ENCODE measurements around the gene MTRF1. TPM values are rescaled to one million over a fixed set of nuclear protein-coding genes. Genes with fewer than 3 reads are reported as not detected.

MTRF1 gene
- total and polyA plus RNA-seq, 9 of the 15 experiments (the other 6 are each of a cell fraction or from before 2014, with no cell fraction given), result 12.5 to 33.7 (median 20.1) TPM

GRCh38 chr13:41263261-41263971, at the start of gene MTRF1 (continued):
- TF ChIP-seq PPARD (CRISPR knock-in tag; IDR thresholded peaks at IDR 0.05) (no peak), ZNF347 (CRISPR knock-in tag; IDR thresholded peaks at IDR 0.05; ENCODE audit: low read depth) (no peak), ZFP91 (CRISPR knock-in tag; IDR thresholded peaks at IDR 0.05) (no peak), ZNF77 (CRISPR knock-in tag; IDR thresholded peaks at IDR 0.05) (no peak), KDM4B (IDR thresholded peaks at IDR 0.05; ENCODE audit: borderline replicate concordance in 2 of 2, low read depth in 1 of 2) (peak in 1 of 2 experiments; percentile 94; a peak in 2 of 4 replicates), POLR3G (IDR thresholded peaks at IDR 0.05; ENCODE audit: extremely low read depth, insufficient read length, insufficient replicate concordance) (no peak), RFX5 (IDR thresholded peaks at IDR 0.05; ENCODE audit: low read depth, low read length) (no peak), ZNF668 (CRISPR knock-in tag; IDR thresholded peaks at IDR 0.05) (no peak), TCF7 (IDR thresholded peaks at IDR 0.05; ENCODE audit: borderline replicate concordance) (no peak), ZNF644 (tag; IDR thresholded peaks at IDR 0.05; ENCODE audit: low read depth) (peak; percentile 51; the same call in 1 of the 2 replicates), IRF1 (CRISPR knock-in tag; IDR thresholded peaks at IDR 0.05; ENCODE audit: borderline replicate concordance) (no peak), TEAD4 (IDR thresholded peaks at IDR 0.05; ENCODE audit: low read length) (no peak), TEAD4 (CRISPR knock-in tag; IDR thresholded peaks at IDR 0.05; ENCODE audit: borderline replicate concordance) (no peak), MAZ (CRISPR knock-in tag; conservative IDR thresholded peaks at IDR 0.05 in 1 of 2, IDR thresholded peaks at IDR 0.05 in 1 of 2) (peak; percentile 46 to 90; a peak in 2 of 4 replicates), ARHGAP35 (IDR thresholded peaks at IDR 0.05; ENCODE audit: partially characterized antibody) (no peak), PHF20 (IDR thresholded peaks at IDR 0.05; ENCODE audit: partially characterized antibody) (peak; percentile 94), ARNT (IDR thresholded peaks at IDR 0.05) (no peak), NCOA4 (IDR thresholded peaks at IDR 0.05; ENCODE audit: partially characterized antibody) (no peak)
- TF ChIP-seq, protein P1, sequence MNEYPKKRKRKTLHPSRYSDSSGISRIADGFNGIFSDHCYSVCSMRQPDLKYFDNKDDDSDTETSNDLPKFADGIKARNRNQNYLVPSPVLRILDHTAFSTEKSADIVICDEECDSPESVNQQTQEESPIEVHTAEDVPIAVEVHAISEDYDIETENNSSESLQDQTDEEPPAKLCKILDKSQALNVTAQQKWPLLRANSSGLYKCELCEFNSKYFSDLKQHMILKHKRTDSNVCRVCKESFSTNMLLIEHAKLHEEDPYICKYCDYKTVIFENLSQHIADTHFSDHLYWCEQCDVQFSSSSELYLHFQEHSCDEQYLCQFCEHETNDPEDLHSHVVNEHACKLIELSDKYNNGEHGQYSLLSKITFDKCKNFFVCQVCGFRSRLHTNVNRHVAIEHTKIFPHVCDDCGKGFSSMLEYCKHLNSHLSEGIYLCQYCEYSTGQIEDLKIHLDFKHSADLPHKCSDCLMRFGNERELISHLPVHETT (CRISPR knock-in tag; conservative IDR thresholded peaks at IDR 0.05 in 1 of 2, IDR thresholded peaks at IDR 0.05 in 1 of 2), result 0 out of 4 replicates have a peak, but pooled peaks of 1 of the 2 experiments have one; percentile 45
- TF ChIP-seq, protein P2, sequence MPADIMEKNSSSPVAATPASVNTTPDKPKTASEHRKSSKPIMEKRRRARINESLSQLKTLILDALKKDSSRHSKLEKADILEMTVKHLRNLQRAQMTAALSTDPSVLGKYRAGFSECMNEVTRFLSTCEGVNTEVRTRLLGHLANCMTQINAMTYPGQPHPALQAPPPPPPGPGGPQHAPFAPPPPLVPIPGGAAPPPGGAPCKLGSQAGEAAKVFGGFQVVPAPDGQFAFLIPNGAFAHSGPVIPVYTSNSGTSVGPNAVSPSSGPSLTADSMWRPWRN (IDR thresholded peaks at IDR 0.05; ENCODE audit: low read depth), result no peak
- TF ChIP-seq, protein P3, sequence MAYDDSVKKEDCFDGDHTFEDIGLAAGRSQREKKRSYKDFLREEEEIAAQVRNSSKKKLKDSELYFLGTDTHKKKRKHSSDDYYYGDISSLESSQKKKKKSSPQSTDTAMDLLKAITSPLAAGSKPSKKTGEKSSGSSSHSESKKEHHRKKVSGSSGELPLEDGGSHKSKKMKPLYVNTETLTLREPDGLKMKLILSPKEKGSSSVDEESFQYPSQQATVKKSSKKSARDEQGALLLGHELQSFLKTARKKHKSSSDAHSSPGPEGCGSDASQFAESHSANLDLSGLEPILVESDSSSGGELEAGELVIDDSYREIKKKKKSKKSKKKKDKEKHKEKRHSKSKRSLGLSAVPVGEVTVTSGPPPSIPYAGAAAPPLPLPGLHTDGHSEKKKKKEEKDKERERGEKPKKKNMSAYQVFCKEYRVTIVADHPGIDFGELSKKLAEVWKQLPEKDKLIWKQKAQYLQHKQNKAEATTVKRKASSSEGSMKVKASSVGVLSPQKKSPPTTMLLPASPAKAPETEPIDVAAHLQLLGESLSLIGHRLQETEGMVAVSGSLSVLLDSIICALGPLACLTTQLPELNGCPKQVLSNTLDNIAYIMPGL (CRISPR knock-in tag; IDR thresholded peaks at IDR 0.05), result no peak
